GM23248 (cell line): ENCODE data around the gene IFT52.

ENCODE experiments used
- EZH2 ChIP-seq: fragments of 200-600 bp; sonication (generic); IDR thresholded peaks from 2 replicates; pipeline ENCODE4 v1.6.1; 2018; ENCODE audit warnings: antibody characterized with exemption, mild to moderate bottlenecking; ENCODE audit not compliant: insufficient read depth, poor library complexity, severe bottlenecking
- EZH2phosphoT487 ChIP-seq: fragments of 200-600 bp; sonication (generic); IDR thresholded peaks from 2 replicates; pipeline ENCODE4 v1.6.1; 2018; ENCODE audit warnings: antibody characterized with exemption, moderate library complexity, mild to moderate bottlenecking, low read depth; ENCODE audit not compliant: insufficient read depth

DNA sequence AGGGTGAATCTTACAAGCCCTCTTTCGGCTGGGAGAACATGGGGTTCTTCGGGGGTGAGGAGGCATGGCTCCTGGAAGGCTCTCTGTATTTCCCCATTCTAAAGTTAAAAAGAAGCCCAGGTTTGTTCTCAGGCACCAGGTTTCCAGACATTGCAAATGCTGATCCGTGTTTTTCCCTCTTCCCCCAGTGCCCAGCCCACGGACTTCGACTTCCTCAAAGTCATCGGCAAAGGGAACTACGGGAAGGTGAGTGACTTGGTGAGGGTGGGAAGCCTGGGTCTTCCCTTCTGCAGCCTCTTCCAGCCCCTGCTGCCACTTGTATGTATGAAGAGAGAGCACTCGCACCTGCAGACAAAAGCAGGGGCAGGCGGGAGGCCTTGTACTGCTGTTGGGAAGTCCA, 23.3 kb upstream of the IFT52 start:
- TF ChIP-seq EZH2 (no peak), EZH2phosphoT487 (no peak)
